ENCODE data around the gene ZNF664.

DNA sequence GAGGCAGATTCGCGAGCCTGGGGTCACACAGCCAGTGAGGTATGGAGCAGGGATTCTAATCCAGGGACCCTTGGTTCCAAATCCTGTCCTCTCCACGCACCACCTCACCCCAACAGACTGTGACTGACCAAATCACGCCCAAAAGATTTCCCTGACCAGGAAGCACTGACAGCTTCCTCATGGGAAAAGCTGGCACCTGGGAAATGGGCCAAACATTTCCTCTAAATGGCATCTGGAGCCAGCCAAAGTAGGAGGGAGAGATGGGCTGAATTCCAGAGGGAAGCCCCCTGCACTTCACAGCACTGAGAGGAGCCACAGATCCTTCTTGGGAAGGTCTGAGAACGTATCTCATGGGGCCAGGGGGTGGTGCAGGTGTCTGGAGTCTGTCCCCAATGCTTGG lies 29.2 kb upstream of the ZNF664 start:
- TF ChIP-seq, protein P1, sequence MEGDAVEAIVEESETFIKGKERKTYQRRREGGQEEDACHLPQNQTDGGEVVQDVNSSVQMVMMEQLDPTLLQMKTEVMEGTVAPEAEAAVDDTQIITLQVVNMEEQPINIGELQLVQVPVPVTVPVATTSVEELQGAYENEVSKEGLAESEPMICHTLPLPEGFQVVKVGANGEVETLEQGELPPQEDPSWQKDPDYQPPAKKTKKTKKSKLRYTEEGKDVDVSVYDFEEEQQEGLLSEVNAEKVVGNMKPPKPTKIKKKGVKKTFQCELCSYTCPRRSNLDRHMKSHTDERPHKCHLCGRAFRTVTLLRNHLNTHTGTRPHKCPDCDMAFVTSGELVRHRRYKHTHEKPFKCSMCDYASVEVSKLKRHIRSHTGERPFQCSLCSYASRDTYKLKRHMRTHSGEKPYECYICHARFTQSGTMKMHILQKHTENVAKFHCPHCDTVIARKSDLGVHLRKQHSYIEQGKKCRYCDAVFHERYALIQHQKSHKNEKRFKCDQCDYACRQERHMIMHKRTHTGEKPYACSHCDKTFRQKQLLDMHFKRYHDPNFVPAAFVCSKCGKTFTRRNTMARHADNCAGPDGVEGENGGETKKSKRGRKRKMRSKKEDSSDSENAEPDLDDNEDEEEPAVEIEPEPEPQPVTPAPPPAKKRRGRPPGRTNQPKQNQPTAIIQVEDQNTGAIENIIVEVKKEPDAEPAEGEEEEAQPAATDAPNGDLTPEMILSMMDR (IDR thresholded peaks at IDR 0.05; ENCODE audit: low read depth, low read length): no peak
- no peak for TF ChIP-seq EZH2phosphoT487 (IDR thresholded peaks at IDR 0.05; ENCODE audit: low read depth)
